ENCODE measurements around the gene MEGF8. TPM values are rescaled to one million over a fixed set of nuclear protein-coding genes. Genes with fewer than 3 reads are reported as not detected.

MEGF8 gene
- total and polyA plus RNA-seq, 2 experiments from 2014 or later = 5.4 to 26.6 TPM

GRCh38 chr19:42400404-42400803, 75.0 kb downstream of the MEGF8 start:
- no peak overlapping the region for H3K4me3 ChIP-seq
- H3K9ac ChIP-seq = no peak overlapping the region
- H3K27ac ChIP-seq = no peak overlapping the region
- no peaks in the 10 kb centered on the region for H3K27me3 ChIP-seq (replicated peaks; ENCODE audit: insufficient read depth)
- H4K20me1 ChIP-seq (ENCODE audit: insufficient read depth) = no peaks in the 10 kb centered on the region
- no peaks in the 10 kb centered on the region for H3K9me3 ChIP-seq (ENCODE audit: low read depth)
- 83 to 87% methylated on average over 1 of the region's 1 CpG for WGBS, 2 experiments (ENCODE audit: low coverage in 1 of 2, low lambda C conversion rate in 2 of 2, missing lambda C conversion rate in 2 of 2)
- H3F3A ChIP-seq (ENCODE audit: insufficient read depth) = no peaks in the 10 kb centered on the region
- in situ Hi-C loops (cut with MboI) = no loop called here
- H3K9me2 ChIP-seq (ENCODE audit: insufficient read depth) = no peaks in the 10 kb centered on the region
- no peaks in the 10 kb centered on the region for H3K36me3 ChIP-seq (ENCODE audit: low read depth)
- peaks cover 11% of the 10 kb centered on the region; the same call in 1 of the 2 replicates for H3K4me1 ChIP-seq (ENCODE audit: insufficient read depth)
- no peak overlapping the region for H2AFZ ChIP-seq
- H3K4me2 ChIP-seq (ENCODE audit: unreplicated experiment) = no peak overlapping the region
- TF ChIP-seq EZH2phosphoT487 (IDR thresholded peaks at IDR 0.05; ENCODE audit: insufficient read depth, low read depth) (no peak), EZH2 (IDR thresholded peaks at IDR 0.05; ENCODE audit: insufficient read depth, poor library complexity, severe bottlenecking) (no peak)
- no peaks in the 10 kb centered on the region for H3K79me2 ChIP-seq (ENCODE audit: insufficient read depth)
- no peak for DNase-seq

GRCh38 chr19:42401365-42402303, 76.2 kb downstream of the MEGF8 start:
- H3K4me1 ChIP-seq (ENCODE audit: insufficient read depth) = peaks cover 5% of the 10 kb centered on the region; the same call in 1 of the 2 replicates
- peak overlapping the region; percentile 62 for H3K9ac ChIP-seq
- H2AFZ ChIP-seq = peak overlapping the region; percentile 72
- no peaks in the 10 kb centered on the region for H3F3A ChIP-seq (ENCODE audit: insufficient read depth)
- in situ Hi-C loops (cut with MboI) = no loop called here
- H3K9me3 ChIP-seq (ENCODE audit: low read depth) = no peaks in the 10 kb centered on the region
- peak overlapping the region; percentile 71 for H3K4me3 ChIP-seq
- peak; percentile 87 for DNase-seq
- no peaks in the 10 kb centered on the region for H3K27me3 ChIP-seq (replicated peaks; ENCODE audit: insufficient read depth)
- no peaks in the 10 kb centered on the region for H3K9me2 ChIP-seq (ENCODE audit: insufficient read depth)
- WGBS, 2 experiments (ENCODE audit: low coverage in 1 of 2, low lambda C conversion rate in 2 of 2, missing lambda C conversion rate in 2 of 2) = 1 to 2% methylated on average over 62 to 80 of the region's 80 CpGs
- H3K79me2 ChIP-seq (ENCODE audit: insufficient read depth) = no peaks in the 10 kb centered on the region
- TF ChIP-seq EZH2 (IDR thresholded peaks at IDR 0.05; ENCODE audit: insufficient read depth, poor library complexity, severe bottlenecking) = no peak
- TF ChIP-seq EZH2phosphoT487 (IDR thresholded peaks at IDR 0.05; ENCODE audit: insufficient read depth, low read depth) = no peak
- peak overlapping the region; percentile 85 for H3K4me2 ChIP-seq (ENCODE audit: unreplicated experiment)
- H3K27ac ChIP-seq = no peak overlapping the region
- no peaks in the 10 kb centered on the region for H3K36me3 ChIP-seq (ENCODE audit: low read depth)
- no peaks in the 10 kb centered on the region for H4K20me1 ChIP-seq (ENCODE audit: insufficient read depth)

- Histone ChIP-seq H4K20me1 (ENCODE audit: insufficient read depth) (no peaks in the 10 kb centered on the region), H3K4me1 (ENCODE audit: insufficient read depth) (0 out of 2 replicates have a peak, but pooled peaks cover 3% of the 10 kb centered on the region), H3K4me2 (ENCODE audit: unreplicated experiment) (peak overlapping the region; percentile 85), H3K36me3 (ENCODE audit: low read depth) (no peaks in the 10 kb centered on the region), H3K4me3 (peak overlapping the region; percentile 71), H3K27me3 (replicated peaks; ENCODE audit: insufficient read depth) (no peaks in the 10 kb centered on the region), H3K27ac (no peak overlapping the region), H3K9me3 (ENCODE audit: low read depth) (no peaks in the 10 kb centered on the region), H3F3A (ENCODE audit: insufficient read depth) (no peaks in the 10 kb centered on the region), H3K9ac (peak overlapping the region; percentile 62), H3K79me2 (ENCODE audit: insufficient read depth) (no peaks in the 10 kb centered on the region), H2AFZ (peak overlapping the region; percentile 72; the same call in 1 of the 2 replicates), H3K9me2 (ENCODE audit: insufficient read depth) (no peaks in the 10 kb centered on the region)
- no peak for TF ChIP-seq EZH2 (IDR thresholded peaks at IDR 0.05; ENCODE audit: insufficient read depth, poor library complexity, severe bottlenecking)
- TF ChIP-seq EZH2phosphoT487 (IDR thresholded peaks at IDR 0.05; ENCODE audit: insufficient read depth, low read depth) = no peak
- DNase-seq = no peak
- 60 to 65% methylated on average over 34 of the region's 34 CpGs for WGBS, 2 experiments (ENCODE audit: low coverage in 1 of 2, low lambda C conversion rate in 2 of 2, missing lambda C conversion rate in 2 of 2)
- in situ Hi-C loops (cut with MboI) = no loop called here
Measured at GRCh38 chr19:42402376-42403116, 77.1 kb downstream of the MEGF8 start.

- in situ Hi-C loops (cut with MboI) = no loop called here
- H3K79me2 ChIP-seq (ENCODE audit: insufficient read depth) = no peaks in the 10 kb centered on the region
- no peaks in the 10 kb centered on the region for H4K20me1 ChIP-seq (ENCODE audit: insufficient read depth)
- no peak overlapping the region for H2AFZ ChIP-seq
- no peaks in the 10 kb centered on the region for H3F3A ChIP-seq (ENCODE audit: insufficient read depth)
- no peak overlapping the region for H3K4me3 ChIP-seq
- 97 to 98% methylated on average over 10 of the region's 10 CpGs for WGBS, 2 experiments (ENCODE audit: low coverage in 1 of 2, low lambda C conversion rate in 2 of 2, missing lambda C conversion rate in 2 of 2)
- no peak for DNase-seq
- H3K9me2 ChIP-seq (ENCODE audit: insufficient read depth) = no peaks in the 10 kb centered on the region
- TF ChIP-seq EZH2 (IDR thresholded peaks at IDR 0.05; ENCODE audit: insufficient read depth, poor library complexity, severe bottlenecking) = no peak
- no peak for TF ChIP-seq EZH2phosphoT487 (IDR thresholded peaks at IDR 0.05; ENCODE audit: insufficient read depth, low read depth)
- no peak overlapping the region for H3K9ac ChIP-seq
- H3K27me3 ChIP-seq (replicated peaks; ENCODE audit: insufficient read depth) = no peaks in the 10 kb centered on the region
- no peaks in the 10 kb centered on the region for H3K4me1 ChIP-seq (ENCODE audit: insufficient read depth)
- H3K9me3 ChIP-seq (ENCODE audit: low read depth) = no peaks in the 10 kb centered on the region
- H3K4me2 ChIP-seq (ENCODE audit: unreplicated experiment) = no peak overlapping the region
- H3K27ac ChIP-seq = no peak overlapping the region
- H3K36me3 ChIP-seq (ENCODE audit: low read depth) = no peaks in the 10 kb centered on the region
Measured at GRCh38 chr19:42403586-42403985, 78.2 kb downstream of the MEGF8 start.
